Measurements from ENCODE around the gene CDH22.

The CDH22 gene

DNA sequence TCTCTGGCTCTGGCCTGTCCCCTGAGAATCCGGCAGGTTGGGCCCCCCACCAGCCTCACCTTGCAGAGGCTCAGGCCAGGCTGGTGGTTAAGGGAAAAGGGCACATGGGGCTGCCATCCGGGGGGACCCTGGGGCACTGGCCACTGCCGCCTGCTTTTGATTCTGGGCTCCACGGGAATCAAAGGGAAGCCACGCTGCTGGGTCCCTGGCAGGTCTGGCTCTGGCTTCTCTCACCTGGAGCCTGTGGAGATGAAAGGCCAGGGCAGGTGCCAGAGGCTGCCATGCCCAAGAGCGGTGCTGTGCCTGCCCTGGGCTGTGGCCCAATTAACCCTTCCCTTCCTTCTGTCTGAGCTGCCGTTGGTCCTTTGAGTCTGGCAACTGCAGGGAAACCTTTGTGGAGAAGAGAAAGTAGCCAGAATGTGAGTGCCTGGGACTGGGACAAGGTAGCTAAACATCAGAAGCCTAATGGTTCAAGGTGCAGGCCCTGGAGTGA, 9.4 kb upstream of the CDH22 start:
- no peak for DNase-seq

DNA sequence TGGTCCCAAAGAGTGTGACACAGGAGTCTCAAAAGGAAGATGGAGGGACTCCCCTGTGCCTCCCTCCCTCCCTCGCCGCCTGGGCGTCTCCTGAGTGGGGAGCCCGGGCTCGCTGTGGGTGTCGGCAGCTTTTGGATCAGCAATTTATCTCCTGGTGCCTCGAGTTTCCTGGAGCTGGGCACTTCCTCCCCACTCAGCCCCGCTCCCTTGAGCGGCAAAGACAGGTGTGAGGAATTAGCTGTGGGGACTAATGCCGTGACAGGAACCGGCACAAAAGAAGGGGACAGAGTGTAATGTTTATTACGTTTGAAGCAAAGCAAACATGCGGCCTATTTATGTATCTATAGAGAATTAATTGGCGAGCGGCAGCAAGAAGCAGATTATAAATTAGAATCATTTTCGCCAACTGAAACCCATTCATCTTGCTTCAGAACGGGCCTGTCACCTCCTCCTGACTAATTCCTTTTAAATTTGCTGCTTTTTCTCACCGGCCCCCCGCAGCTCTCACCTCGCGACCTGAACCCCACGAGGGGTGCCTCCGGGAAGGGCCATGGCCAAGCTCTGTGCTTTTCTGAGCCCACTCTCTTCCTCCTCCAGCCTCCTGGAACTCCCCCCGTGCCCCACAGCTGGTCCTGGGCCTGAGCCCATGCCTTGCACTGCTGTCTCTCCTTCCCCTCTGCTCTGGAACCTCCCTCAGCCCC, 8.8 kb upstream of the CDH22 start:
- DNase-seq, result no peak

DNA sequence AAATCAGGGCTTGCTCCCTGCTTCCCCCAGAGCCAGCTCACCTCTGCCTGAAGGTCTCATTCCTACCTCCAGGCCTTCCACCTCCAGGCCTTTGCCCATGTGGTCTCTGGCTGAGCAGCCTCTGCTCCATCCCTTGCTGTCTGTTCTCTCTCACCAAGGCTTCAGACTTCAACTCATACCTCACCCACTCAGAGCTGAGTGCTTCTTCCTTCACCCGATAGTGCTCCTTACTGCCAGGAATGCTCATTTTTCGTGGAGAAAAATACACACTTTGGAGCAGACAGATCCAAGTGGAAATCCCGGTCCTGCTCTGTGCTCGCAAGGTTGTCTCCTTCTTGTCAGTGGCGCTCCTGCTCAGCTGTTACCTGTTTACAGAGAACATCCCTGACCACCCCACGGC, 7.0 kb upstream of the CDH22 start:
- no peak for DNase-seq

GRCh38 chr20:46312945-46313861, 4.9 kb upstream of the CDH22 start:
- no peak for DNase-seq

GRCh38 chr20:46312075-46312944, 4.0 kb upstream of the CDH22 start:
- peak; percentile 51 for DNase-seq

GRCh38 chr20:46311719-46312074, 3.4 kb upstream of the CDH22 start:
- no peak for DNase-seq

DNA sequence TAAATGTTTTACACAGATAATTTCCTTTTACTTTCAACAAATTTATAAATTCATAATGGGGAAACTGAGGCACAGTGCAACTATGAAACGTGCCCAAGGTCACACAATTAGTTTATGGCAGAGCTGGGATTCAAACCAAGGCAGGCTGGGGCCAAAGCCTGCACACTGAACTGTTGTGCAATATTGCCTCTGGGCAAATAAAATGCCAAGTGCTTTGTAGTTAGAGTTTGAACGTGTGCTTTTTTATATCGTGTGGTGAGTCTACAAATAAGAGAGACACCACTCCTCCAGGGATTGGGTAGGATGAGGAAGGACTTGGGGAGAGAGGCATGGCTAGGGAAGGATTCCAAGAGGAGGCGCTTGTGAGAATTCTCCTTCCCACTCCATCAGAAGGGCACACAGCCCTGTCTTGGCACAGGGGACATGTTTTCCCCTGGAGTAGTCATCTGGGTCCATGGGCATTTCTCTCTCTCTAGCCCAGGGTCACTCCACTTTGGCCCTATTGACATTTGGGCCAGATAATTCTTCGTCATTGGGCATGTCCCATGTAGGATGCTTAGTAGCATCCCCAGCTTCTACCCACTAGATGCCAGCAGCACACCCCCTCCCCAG, 2.8 kb upstream of the CDH22 start:
- DNase-seq, result no peak

- DNase-seq, result no peak
Observed at GRCh38 chr20:46309945-46310344, 1.6 kb upstream of the CDH22 start.

DNA sequence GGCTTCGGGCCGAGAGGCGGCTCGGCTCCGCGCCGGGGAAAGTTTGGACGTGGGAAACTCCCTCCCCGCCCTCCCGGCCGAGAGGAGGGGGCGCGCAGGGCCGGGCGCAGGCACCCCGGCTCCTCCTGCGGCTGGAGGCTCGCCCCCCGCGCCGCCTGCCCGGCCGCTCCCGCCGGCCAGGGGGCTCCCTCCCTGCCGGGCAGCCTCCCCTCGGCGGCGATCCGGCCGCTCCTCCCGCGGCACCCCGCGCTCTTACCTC, 370 bp downstream of the CDH22 start:
- DNase-seq, result no peak

DNA sequence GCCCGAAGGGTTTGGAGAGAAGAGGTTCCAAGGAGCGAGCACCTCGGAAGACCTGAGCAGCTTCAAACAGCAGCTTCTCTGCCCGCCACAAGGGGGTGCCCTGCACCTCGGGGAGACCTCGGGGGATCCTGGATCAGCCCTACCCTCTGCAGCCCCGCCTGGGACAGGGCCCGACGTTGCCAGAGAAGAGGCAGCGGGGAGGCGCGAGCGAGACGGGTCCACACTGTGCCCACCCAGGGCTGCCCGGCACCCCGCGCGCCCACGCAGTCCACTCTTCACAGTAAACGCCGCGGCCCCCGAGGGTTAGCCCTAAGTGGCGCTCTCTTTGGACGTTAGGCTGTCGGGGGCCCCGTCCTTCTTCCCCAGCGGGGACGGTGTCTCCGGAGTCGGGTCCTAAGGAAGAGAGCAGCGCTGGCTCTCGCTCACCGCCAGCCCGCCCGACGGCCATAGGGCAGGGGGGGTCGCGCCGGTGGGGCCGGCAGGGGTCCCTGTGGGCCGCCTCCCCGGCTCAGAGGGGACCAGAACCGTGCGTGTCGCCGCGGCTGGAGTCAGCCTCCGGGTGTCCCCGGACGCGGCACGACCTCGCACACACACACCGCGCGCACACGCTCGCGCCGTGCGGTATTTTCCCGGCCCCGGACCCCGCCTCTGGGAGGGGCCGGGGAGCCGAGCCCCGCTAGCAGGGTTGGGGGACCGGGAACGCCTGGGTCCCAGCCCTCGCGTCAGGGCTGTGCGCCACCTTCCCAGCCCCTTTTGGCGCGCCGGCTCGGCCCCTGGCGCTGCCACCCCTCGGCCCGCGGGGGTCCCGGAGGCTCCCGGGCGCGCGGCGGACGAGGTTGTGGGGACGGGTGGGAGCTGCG, 929 bp downstream of the CDH22 start:
- DNase-seq, result peak; percentile 81

DNA sequence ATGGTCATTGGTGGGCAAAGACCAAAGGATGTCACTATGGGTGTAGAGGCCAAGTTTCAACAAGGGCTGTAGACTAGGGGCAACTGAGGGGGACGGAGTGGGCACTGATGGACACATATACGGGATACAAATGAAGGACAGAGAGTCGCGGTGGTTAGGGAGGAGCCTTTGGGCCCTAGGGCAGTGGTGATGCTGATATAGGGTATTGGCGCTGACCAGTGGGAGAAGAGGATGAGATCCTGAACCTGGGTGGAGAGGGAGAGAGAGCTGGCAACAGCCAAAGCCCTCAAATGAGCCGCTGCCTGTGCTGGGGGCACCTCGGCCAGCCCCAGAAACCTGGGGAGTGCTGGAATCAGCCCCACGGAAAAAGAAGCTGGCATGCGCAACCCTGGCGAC, 1.6 kb downstream of the CDH22 start:
- DNase-seq, result no peak

GRCh38 chr20:46305973-46306360, 2.3 kb downstream of the CDH22 start:
- DNase-seq, result no peak

- DNase-seq, result no peak
Observed at GRCh38 chr20:46305331-46305972, 2.8 kb downstream of the CDH22 start.

DNA sequence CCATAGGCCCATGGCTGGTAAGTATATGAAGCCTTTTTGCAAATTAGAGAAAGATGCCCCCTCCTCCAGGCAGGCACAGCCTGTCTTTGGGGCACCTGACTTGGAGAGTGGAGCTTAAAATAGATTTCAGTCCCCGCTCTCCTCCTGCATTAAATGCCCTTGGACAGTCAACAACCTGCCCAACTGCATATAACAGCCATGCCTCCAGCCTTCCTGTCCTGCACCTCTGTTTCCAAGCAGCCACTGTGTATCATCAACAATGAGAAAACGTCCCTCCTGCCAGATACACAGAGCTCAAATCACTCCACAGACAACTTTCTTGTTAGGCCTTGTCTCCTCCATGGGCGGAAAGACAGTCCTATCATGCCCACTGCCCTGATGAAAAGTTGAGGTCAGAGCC, 3.4 kb downstream of the CDH22 start:
- DNase-seq, result no peak

- no peak for DNase-seq
Observed at GRCh38 chr20:46304361-46304760, 3.9 kb downstream of the CDH22 start.

- no peak for DNase-seq
Observed at GRCh38 chr20:46303176-46303956, 4.9 kb downstream of the CDH22 start.

DNA sequence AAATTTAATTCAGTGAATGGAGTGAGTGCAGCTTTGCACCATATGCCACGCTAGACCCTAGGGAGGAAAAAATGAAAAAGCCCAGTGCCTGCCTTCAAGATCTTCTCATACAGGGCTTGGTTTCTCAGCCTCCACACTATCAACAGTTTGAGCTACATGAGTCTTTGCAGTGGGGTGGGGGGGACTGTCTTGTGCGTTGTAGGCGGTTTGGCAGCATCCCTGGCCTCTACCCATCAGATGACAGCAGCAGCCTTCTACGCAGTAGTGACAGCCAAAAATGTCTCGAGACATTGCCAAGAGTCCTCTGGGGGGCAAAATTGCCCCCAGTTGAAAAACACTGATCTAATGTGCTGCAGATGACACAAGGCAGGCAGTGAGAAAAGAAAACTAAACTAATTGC, 6.2 kb downstream of the CDH22 start:
- no peak for DNase-seq

DNA sequence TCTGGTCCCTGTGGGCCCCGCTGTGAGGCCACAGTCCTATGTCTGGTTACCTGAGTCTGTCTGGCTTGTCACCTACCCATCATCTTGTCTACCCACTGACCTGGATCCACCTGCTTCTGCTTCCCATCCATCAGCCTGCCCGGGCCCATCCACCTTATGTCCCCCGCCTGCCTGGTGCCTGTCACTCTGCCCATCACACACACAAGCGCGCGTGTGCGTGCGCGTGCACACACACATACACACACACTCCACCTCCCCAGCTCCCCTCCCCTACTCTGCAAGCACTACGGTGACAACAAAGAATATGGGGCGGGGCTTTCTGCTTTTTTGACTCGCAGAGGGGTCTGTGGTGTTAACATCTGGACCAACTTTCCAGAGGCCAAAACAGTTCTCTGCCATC, 8.0 kb downstream of the CDH22 start:
- DNase-seq, result no peak

DNA sequence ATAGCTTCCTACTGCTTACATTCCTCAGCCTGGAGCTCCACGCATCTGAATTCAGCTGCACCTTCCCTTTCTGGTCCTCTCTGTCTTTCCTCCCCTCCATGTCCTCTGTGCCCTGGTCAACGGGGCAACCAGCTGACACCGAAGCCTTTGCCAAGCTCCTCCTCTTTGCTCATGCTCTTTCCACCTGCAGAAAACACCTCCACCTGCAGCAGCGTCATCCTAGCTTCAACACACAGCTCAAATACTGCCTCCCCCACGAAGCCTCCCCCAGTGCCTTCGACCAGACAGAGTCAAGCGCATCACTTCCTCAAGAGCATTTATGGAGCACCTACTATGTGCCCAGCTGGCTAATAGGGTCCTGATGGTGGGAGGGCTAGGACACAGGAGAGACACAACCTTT, 9.2 kb downstream of the CDH22 start:
- DNase-seq, result no peak

GRCh38 chr20:46298374-46298773, 9.9 kb downstream of the CDH22 start:
- no peak for DNase-seq

Measured in NCI-H2171 (cell line).